Neural cell (in vitro differentiated cells): ENCODE results near the gene GDPD3. TPM values are rescaled to one million over a fixed set of nuclear protein-coding genes. Genes with fewer than 3 reads are reported as not detected.

Experiments
- H2AFZ ChIP-seq: fragments of 200-600, 300-800 bp; sonication (generic), shearing (Covaris generic); 2 replicates; pipeline ENCODE4 v1.6.0; 2014; ENCODE audit warnings: low read depth, mild to moderate bottlenecking, antibody characterized with exemption, low read length, moderate library complexity
- H3F3A ChIP-seq: fragments of 200-600 bp; shearing (Covaris generic); 2 replicates; pipeline ENCODE4 v1.6.1; 2016; ENCODE audit warnings: mild to moderate bottlenecking, moderate library complexity, mixed read lengths, antibody characterized with exemption, low read length; ENCODE audit not compliant: insufficient read depth, poor library complexity, severe bottlenecking
- H3K27ac ChIP-seq: fragments of 200-600, 300-800 bp; sonication (generic), shearing (Covaris generic); 2 replicates; pipeline ENCODE4 v1.5.1; 2014; ENCODE audit warnings: mild to moderate bottlenecking, low read length, moderate library complexity
- H3K27me3 ChIP-seq: fragments of 300-800, 200-600 bp; sonication (generic), shearing (Covaris generic); 2 replicates; pipeline ENCODE4 v1.6.0; 2014; ENCODE audit warnings: mild to moderate bottlenecking, low read depth, low read length, moderate library complexity; ENCODE audit not compliant: insufficient read depth
- H3K36me3 ChIP-seq: fragments of 300-800, 200-600 bp; sonication (generic), shearing (Covaris generic); 2 replicates; pipeline ENCODE4 v1.5.1; 2014; ENCODE audit warnings: mild to moderate bottlenecking, antibody characterized with exemption, low read length, moderate library complexity; ENCODE audit not compliant: insufficient read depth
- H3K4me2 ChIP-seq: fragments of 300-800, 200-600 bp; sonication (generic), shearing (Covaris generic); 2 replicates; pipeline ENCODE4 v1.6.0; 2014; ENCODE audit warnings: mild to moderate bottlenecking, low read length
- H3K4me3 ChIP-seq: fragments of 300-800, 200-600 bp; sonication (generic), shearing (Covaris generic); 2 replicates; pipeline ENCODE4 v1.5.1; 2014; ENCODE audit warnings: mild to moderate bottlenecking, low read length, moderate library complexity
- H3K79me2 ChIP-seq: fragments of 200-600 bp; shearing (Covaris generic); replicated peaks from 2 replicates; pipeline ENCODE4 v1.6.0; 2014; ENCODE audit warnings: mild to moderate bottlenecking, low read length, moderate library complexity; ENCODE audit not compliant: insufficient read depth
- H3K9ac ChIP-seq: fragments of 300-800, 200-600 bp; sonication (generic), shearing (Covaris generic); 2 replicates; pipeline ENCODE4 v1.6.1; 2016; ENCODE audit warnings: mild to moderate bottlenecking, low read length, mixed read lengths
- H3K9me2 ChIP-seq: fragments of 200-600 bp; shearing (Covaris generic); 2 replicates; pipeline ENCODE4 v1.6.1; 2016; ENCODE audit warnings: mild to moderate bottlenecking, low read length, mixed read lengths; ENCODE audit not compliant: insufficient read depth
- H3K9me3 ChIP-seq: fragments of 200-600, 300-800 bp; sonication (generic), shearing (Covaris generic); 2 replicates; pipeline ENCODE4 v1.6.1; 2016; ENCODE audit warnings: mild to moderate bottlenecking, mixed run types, low read length, moderate library complexity, mixed read lengths
- H4K20me1 ChIP-seq: fragments of 200-600 bp; shearing (Covaris generic); 2 replicates; pipeline ENCODE4 v1.6.1; 2016; ENCODE audit warnings: mild to moderate bottlenecking, mixed run types; ENCODE audit not compliant: insufficient read depth
- CTCF ChIP-seq: fragments of 450-650 bp; IDR thresholded peaks from 2 replicates; pipeline ENCODE4 v1.5.1; 2014; ENCODE audit warnings: antibody characterized with exemption, mild to moderate bottlenecking, moderate library complexity; ENCODE audit not compliant: poor library complexity, severe bottlenecking
- EP300 ChIP-seq: fragments of 450-650 bp; conservative IDR thresholded peaks from 2 replicates; pipeline ENCODE4 v1.6.1; 2014; ENCODE audit warnings: antibody characterized with exemption, mild to moderate bottlenecking, moderate library complexity; ENCODE audit not compliant: poor library complexity, severe bottlenecking
- EZH2 ChIP-seq: fragments of 200-600, 300-800 bp; shearing (Covaris generic), sonication (generic); IDR thresholded peaks from 2 replicates; pipeline ENCODE4 v1.6.1; 2014; ENCODE audit warnings: antibody characterized with exemption, low read length, borderline replicate concordance, mild to moderate bottlenecking; ENCODE audit not compliant: insufficient read depth, poor library complexity, severe bottlenecking
- MXI1 ChIP-seq: fragments of 450-650 bp; conservative IDR thresholded peaks from 2 replicates; pipeline ENCODE4 v1.6.1; 2014; ENCODE audit warnings: antibody characterized with exemption, mild to moderate bottlenecking; ENCODE audit not compliant: poor library complexity, severe bottlenecking
- POLR2AphosphoS5 ChIP-seq: IDR thresholded peaks from 2 replicates; pipeline ENCODE4 v1.6.1; 2012
- RAD21 ChIP-seq: fragments of 450-650 bp; conservative IDR thresholded peaks from 2 replicates; pipeline ENCODE4 v1.6.1; 2014; ENCODE audit warnings: antibody characterized with exemption, mild to moderate bottlenecking, moderate library complexity
- REST ChIP-seq: IDR thresholded peaks from 2 replicates; pipeline ENCODE4 v1.6.1; 2012; ENCODE audit warnings: borderline replicate concordance
- SMC3 ChIP-seq: fragments of 450-650 bp; conservative IDR thresholded peaks from 2 replicates; pipeline ENCODE4 v1.6.1; 2014; ENCODE audit warnings: antibody characterized with exemption, mild to moderate bottlenecking, moderate library complexity; ENCODE audit not compliant: poor library complexity
- TAF1 ChIP-seq: IDR thresholded peaks from 2 replicates; pipeline ENCODE4 v1.6.1; 2012; ENCODE audit warnings: low read depth
- polyA plus RNA-seq: library from polyadenylated mRNA; depleted of rRNA; stranded (reverse); fragments of >200 nt; gene quantifications from 2 replicates; pipeline ENCODE4 v1.2.3, GENCODE V29; 2014

GDPD3 gene
- polyA plus RNA-seq, 1 donor from 2014 or later = 2.7 TPM

- H3K27ac ChIP-seq = peak overlapping the region; percentile 94
Measured at GRCh38 chr16:30063278-30063892, 50.0 kb downstream of the GDPD3 start.

GRCh38 chr16:30060836-30061554, 52.3 kb downstream of the GDPD3 start:
- Histone ChIP-seq H3K36me3 (no peaks in the 10 kb centered on the region), H3K27ac (no peak overlapping the region), H3K9ac (no peak overlapping the region), H3K9me3 (no peaks in the 10 kb centered on the region), H3K4me3 (no peak overlapping the region), H3K27me3 (no peaks in the 10 kb centered on the region), H3K4me2 (no peak overlapping the region), H2AFZ (no peak overlapping the region), H3F3A (no peaks in the 10 kb centered on the region), H3K79me2 (no peaks in the 10 kb centered on the region), H3K9me2 (no peaks in the 10 kb centered on the region), H4K20me1 (no peaks in the 10 kb centered on the region)
- no peak for TF ChIP-seq TAF1
- TF ChIP-seq EP300 = no peak
- no peak for TF ChIP-seq POLR2AphosphoS5
- no peak for TF ChIP-seq CTCF
- TF ChIP-seq EZH2 = no peak
- no peak for TF ChIP-seq SMC3
- TF ChIP-seq RAD21 = no peak

More at GRCh38 chr16:30063278-30063892, 50.0 kb downstream of the GDPD3 start:
- H2AFZ ChIP-seq = no peak overlapping the region
- H3K4me2 ChIP-seq = peak overlapping the region; percentile 83
- H3K79me2 ChIP-seq = peaks cover 11% of the 10 kb centered on the region
- no peaks in the 10 kb centered on the region for H3F3A ChIP-seq
- TF ChIP-seq EZH2 = no peak
- TF ChIP-seq MXI1 = no peak
- no peak for TF ChIP-seq RAD21
- TF ChIP-seq REST = no peak
- no peak for TF ChIP-seq EP300
- TF ChIP-seq POLR2AphosphoS5 = no peak
- H3K9ac ChIP-seq = peak overlapping the region; percentile 95
- no peaks in the 10 kb centered on the region for H3K9me2 ChIP-seq
- no peaks in the 10 kb centered on the region for H3K27me3 ChIP-seq
- peak overlapping the region; percentile 97 for H3K4me3 ChIP-seq
- no peaks in the 10 kb centered on the region for H4K20me1 ChIP-seq
- H3K9me3 ChIP-seq = no peaks in the 10 kb centered on the region
- H3K36me3 ChIP-seq = no peaks in the 10 kb centered on the region
